Lower lobe of right lung (tissue), 2 donors: ENCODE data around the gene FGF19. TPM values are rescaled to one million over a fixed set of nuclear protein-coding genes. Genes with fewer than 3 reads are reported as not detected.

Experiments used
- ATAC-seq, 2 donors: fragments of 200-7000 bp; cut with Tn5 transposase; one replicate each; pipeline ENCODE4 v1.9.1; 2020 to 2022; ENCODE audit warnings: mild to moderate bottlenecking in 2 of 2, moderate library complexity in 2 of 2
- DNase-seq: peaks from one replicate; pipeline ENCODE4 v3.0.0-alpha.2; 2020
- H3K27ac ChIP-seq: fragments of 200-600 bp; one replicate; pipeline ENCODE4 v1.8.0; 2022
- H3K27me3 ChIP-seq: fragments of 200-600 bp; one replicate; pipeline ENCODE4 v1.8.0; 2022; ENCODE audit warnings: low read depth
- H3K36me3 ChIP-seq: fragments of 200-600 bp; one replicate; pipeline ENCODE4 v1.8.0; 2022; ENCODE audit warnings: mild to moderate bottlenecking
- H3K4me1 ChIP-seq: fragments of 200-600 bp; one replicate; pipeline ENCODE4 v1.8.0; 2022
- H3K4me3 ChIP-seq: fragments of 200-600 bp; one replicate; pipeline ENCODE4 v1.8.0; 2022; ENCODE audit warnings: mild to moderate bottlenecking
- H3K9me3 ChIP-seq: fragments of 200-600 bp; one replicate; pipeline ENCODE4 v1.8.0; 2022
- CTCF ChIP-seq: fragments of 200-600 bp; IDR thresholded peaks from one replicate; pipeline ENCODE4 v1.8.0; 2022; ENCODE audit warnings: antibody characterized with exemption, mild to moderate bottlenecking
- intact Hi-C: fragments of 100-400 bp; cut with DNase I; formaldehyde crosslinking; loops from one replicate; pipeline ENCODE4 v1.11.0; 2022
- total RNA-seq: library from RNA; stranded (reverse); fragmentation: NEBNext Ultra II Directional; extraction: Animal tissue kit (Norgen Biotek cat#: 25700); gene quantifications from one replicate; pipeline ENCODE4 v1.2.1, GENCODE V29; 2021
- donor health status: DM: no; HTN: yes; CAD: no; lungs with severe emphysema.

FGF19 gene
- total RNA-seq, 1 donor from 2014 or later: not detected

DNA sequence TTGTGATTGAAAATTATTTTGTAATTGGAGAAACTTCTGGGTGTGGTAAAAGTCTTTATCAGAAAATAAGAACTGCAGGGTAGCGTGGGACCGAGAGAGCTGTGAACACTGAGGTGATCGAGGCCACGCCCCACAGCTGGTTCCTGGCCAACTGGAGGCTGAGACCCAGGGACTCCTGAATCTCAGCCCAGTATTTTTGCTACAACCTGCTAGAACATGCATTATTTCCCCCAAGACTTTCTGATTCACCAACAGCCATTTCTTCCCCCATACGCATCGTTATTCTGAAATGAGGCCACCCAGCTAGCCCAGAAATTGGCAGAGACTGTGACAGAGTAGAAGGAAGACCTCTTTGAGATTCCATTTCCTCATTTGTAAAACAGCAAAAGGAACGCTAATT, 3.4 kb upstream of the FGF19 start:
- Histone ChIP-seq H3K4me1 (peaks cover 17% of the 10 kb centered on the region), H3K27ac (no peak overlapping the region), H3K9me3 (no peaks in the 10 kb centered on the region), H3K4me3 (no peak overlapping the region), H3K36me3 (no peaks in the 10 kb centered on the region), H3K27me3 (peaks cover 76% of the 10 kb centered on the region)
- TF ChIP-seq CTCF: no peak
- no peak for DNase-seq
- intact Hi-C loops: no loop called here
- no peak for ATAC-seq

DNA sequence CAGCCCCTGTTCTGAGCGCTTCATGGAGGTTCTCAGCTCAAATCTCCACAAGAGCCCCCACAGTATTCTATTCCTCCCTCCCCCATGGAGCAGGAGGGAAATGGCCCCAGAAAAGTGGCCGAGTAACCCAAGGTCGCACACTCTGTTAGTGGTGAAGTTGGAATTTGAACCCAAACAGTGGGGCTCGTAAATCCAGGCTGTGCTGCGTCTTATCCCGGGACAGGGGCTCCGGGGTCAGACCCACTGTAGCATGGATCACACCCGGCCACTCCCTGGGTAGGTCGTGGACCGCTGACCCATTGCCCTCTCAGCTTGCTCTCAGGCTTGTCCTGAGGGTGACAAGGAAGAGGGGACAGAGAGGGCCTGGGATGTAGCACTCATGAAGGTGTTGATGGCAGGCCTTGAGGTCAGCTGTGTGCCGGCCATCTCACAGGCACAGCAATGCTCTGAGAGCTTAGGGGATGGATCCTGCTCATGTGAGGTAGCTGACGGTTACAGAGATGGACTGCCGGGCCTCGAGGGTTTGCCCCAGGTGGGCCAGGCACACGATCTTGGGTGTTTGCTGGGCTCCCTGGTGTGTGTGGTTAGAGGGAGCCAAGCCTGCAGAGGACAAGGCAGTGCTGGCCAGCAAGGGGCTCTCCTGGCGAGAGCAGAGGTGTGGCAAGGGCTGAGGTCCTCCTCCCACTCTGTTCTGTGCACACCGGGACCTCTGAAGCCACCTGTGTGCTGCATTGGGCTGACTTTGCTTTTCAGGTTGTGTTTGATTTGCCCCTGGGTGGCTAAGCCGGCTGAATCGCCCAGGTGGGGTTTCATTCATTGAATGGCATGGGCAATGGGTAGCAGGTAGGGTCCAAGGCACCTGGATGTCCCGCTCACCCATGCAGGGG, 2.3 kb upstream of the FGF19 start:
- Histone ChIP-seq H3K27ac (no peak overlapping the region), H3K9me3 (no peaks in the 10 kb centered on the region), H3K27me3 (peaks cover 81% of the 10 kb centered on the region), H3K4me1 (peaks cover 17% of the 10 kb centered on the region), H3K4me3 (no peak overlapping the region), H3K36me3 (no peaks in the 10 kb centered on the region)
- TF ChIP-seq CTCF: no peak
- intact Hi-C loops: no loop called here
- no peak for DNase-seq
- ATAC-seq: no peak

DNA sequence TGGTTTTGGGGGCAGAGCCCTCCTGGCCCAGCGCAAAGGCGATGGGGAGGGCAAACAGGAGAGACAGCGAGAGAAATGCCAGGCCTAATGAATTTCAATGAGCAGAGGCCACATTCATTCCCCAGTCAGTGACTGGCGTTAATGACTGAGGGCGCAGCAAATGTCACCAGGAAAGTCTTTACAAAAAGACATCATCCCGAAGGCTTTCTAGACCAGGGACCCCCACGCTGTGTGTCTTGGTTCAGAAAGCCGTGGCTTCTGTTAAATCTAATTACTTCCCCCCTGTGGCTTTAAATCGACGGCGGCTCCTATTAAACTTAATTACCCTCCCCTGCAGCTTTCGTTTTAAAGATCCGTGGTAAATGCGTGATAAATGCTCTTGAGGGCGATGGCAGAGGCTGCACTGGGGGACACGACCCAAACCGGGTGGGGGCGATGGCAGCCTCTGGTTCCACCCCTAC, 1.6 kb upstream of the FGF19 start:
- H3K9me3 ChIP-seq: no peaks in the 10 kb centered on the region
- H3K4me3 ChIP-seq: no peak overlapping the region
- no peaks in the 10 kb centered on the region for H3K36me3 ChIP-seq
- H3K27ac ChIP-seq: no peak overlapping the region
- DNase-seq: no peak
- peaks cover 24% of the 10 kb centered on the region for H3K4me1 ChIP-seq
- ATAC-seq: no peak
- intact Hi-C loops: no loop called here
- no peak for TF ChIP-seq CTCF
- H3K27me3 ChIP-seq: peaks cover 82% of the 10 kb centered on the region

GRCh38 chr11:69704508-69705253, 859 bp upstream of the FGF19 start:
- intact Hi-C loops: no loop called here
- Histone ChIP-seq H3K4me3 (no peak overlapping the region), H3K36me3 (no peaks in the 10 kb centered on the region), H3K9me3 (no peaks in the 10 kb centered on the region), H3K27ac (no peak overlapping the region), H3K4me1 (peaks cover 26% of the 10 kb centered on the region), H3K27me3 (peaks cover 75% of the 10 kb centered on the region)
- ATAC-seq (peak; percentile 36 to 44), DNase-seq (no peak)
- peak; percentile 28 for TF ChIP-seq CTCF

DNA sequence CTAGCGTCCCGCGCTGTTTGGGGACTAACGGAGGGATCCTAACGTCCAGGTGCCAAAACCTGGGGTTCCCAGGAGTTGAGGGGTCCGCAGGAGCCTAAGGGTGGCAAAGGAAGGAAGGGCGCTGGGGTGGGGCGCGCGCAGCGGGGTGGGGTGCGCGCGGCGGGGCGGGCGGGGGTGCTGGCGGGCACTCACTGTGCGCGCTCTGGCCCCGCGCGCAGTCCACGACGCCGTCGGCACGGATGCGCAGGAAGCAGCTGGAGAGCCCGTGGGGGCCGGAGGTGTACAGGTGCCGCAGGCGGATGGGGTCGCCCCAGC, 412 bp downstream of the FGF19 start:
- Histone ChIP-seq H3K36me3 (no peaks in the 10 kb centered on the region), H3K27ac (no peak overlapping the region), H3K27me3 (peaks cover 82% of the 10 kb centered on the region), H3K9me3 (no peaks in the 10 kb centered on the region), H3K4me1 (peaks cover 26% of the 10 kb centered on the region), H3K4me3 (no peak overlapping the region)
- intact Hi-C loops: no loop called here
- no peak for TF ChIP-seq CTCF
- ATAC-seq (no peak), DNase-seq (no peak)
